Lower leg skin (tissue), 4 donors: ENCODE data around the gene ATF7. TPM values are rescaled to one million over a fixed set of nuclear protein-coding genes. Genes with fewer than 3 reads are reported as not detected.

Experiments used
- DNase-seq, 2 donors: peaks; one replicate each; pipeline ENCODE4 v3.0.0-alpha.2; 2019; ENCODE audit warnings: low spot score in 2 of 2
- H3K4me3 ChIP-seq: fragments of 200-600 bp; sonication (generic); 2 replicates; pipeline ENCODE4 v1.5.1; 2017; ENCODE audit warnings: mild to moderate bottlenecking, low read depth; ENCODE audit not compliant: poor library complexity, severe bottlenecking
- CTCF ChIP-seq, 3 donors: fragments of 450-650 bp; IDR thresholded peaks; one replicate each; pipeline ENCODE4 v1.5.1; 2016; ENCODE audit warnings: antibody characterized with exemption in 3 of 3, mild to moderate bottlenecking in 3 of 3, moderate library complexity in 2 of 3
- POLR2A ChIP-seq, 2 donors: fragments of 450-650 bp; IDR thresholded peaks; one replicate each; pipeline ENCODE4 v1.6.1; 2016 to 2017; ENCODE audit warnings: antibody characterized with exemption in 2 of 2, mild to moderate bottlenecking in 1 of 2, moderate library complexity in 1 of 2
- WGBS, 2 donors: methylation state at CpG; one replicate each; pipeline ENCODE4 v1.1.5; 2018; 5-methylcytosine and 5-hydroxymethylcytosine counted together
- intact Hi-C: fragments of 100-400 bp; cut with DNase I; formaldehyde crosslinking; loops from one replicate; pipeline ENCODE4 v1.15.0; 2023; ENCODE audit warnings: low total_unique reads
- total RNA-seq, 4 donors: library from RNA; depleted of rRNA; stranded (reverse); fragments of >200 nt; gene quantifications; one replicate each; pipeline ENCODE4 v1.1.0, GENCODE V29; 2016

The ATF7 gene
- total RNA-seq, 4 donors from 2014 or later: 25.1 to 34.4 (median 29.0) TPM

DNA sequence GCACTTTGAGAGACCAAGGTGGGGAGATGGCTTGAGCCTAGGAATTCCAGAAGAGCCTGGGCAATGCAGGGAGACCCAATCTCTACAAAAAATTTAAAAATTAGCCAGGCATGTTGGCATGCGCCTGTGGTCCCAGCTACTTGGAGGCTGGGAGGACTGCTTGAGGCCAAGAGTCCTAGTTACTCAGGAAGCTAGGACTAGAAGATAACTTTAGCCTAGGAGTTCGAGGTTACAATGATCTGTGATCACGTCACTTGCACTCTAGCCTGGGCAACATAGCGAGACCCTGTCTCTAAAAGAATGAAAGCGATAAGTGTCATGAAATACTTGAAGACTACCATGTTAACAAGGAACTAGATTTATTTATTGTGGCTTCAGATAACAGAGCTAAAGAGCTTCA is 3.5 kb downstream of the ATF7 start:
- H3K4me3 ChIP-seq: no peak overlapping the region
- TF ChIP-seq POLR2A (IDR thresholded peaks at IDR 0.05) (no peak), CTCF (IDR thresholded peaks at IDR 0.05) (no peak)
- intact Hi-C loops: loop anchor here (10.0 kb wide), 1 partner anchor 52 kb away; the partner anchor contains the start of gene ATP5MC2
- 89 to 90% methylated on average over 5 of the region's 5 CpGs for WGBS, 2 donors
- no peak for DNase-seq

GRCh38 chr12:53618275-53618674 is 7.9 kb downstream of the ATF7 start:
- TF ChIP-seq POLR2A (IDR thresholded peaks at IDR 0.05) (no peak), CTCF (IDR thresholded peaks at IDR 0.05) (no peak)
- no peak for DNase-seq
- H3K4me3 ChIP-seq: no peak overlapping the region
- 4 to 6% methylated on average over 3 of the region's 3 CpGs for WGBS, 2 donors
- intact Hi-C loops: no loop called here

DNA sequence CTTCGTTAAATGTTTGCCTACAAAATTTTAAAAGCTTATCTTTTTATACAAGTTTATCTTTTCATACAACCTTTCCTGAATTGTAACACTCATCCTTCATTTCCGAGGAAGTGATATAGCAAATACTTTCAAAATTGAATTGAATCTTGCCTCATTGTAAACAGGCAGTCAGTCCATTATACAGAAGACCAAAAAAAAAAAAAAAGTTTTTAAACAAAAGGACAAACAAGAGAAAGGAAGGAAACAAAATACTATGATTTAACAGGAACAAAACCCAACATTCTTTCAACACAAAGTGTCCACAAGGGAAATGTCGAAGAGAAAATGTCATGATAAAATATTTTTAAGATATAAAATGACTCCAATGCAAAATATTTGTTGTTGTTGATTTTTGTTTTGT is 8.5 kb downstream of the ATF7 start:
- no peak for DNase-seq
- intact Hi-C loops: no loop called here
- 47 to 50% methylated on average over 3 of the region's 3 CpGs for WGBS, 2 donors
- no peak for TF ChIP-seq POLR2A (IDR thresholded peaks at IDR 0.05)
- TF ChIP-seq CTCF (IDR thresholded peaks at IDR 0.05): no peak
- H3K4me3 ChIP-seq: no peak overlapping the region

DNA sequence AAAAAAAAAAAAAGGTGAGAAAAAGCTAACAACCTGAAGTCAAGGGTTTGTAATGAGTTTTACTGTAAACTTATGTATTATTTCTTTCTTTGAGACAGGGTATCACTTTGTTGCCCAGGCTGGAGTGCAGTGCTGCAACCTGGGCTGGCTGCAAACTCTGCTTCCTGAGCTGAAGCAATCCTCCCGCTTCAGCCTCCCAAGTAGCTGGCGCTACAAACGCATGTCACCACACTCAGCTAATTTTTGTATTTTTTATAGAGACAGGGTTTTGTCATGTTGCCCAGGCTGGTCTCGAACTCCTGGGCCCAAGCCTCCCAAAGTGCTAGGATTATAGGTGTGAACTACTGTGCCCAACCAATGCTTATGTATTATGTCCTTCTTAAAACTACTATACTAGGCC is 9.2 kb downstream of the ATF7 start:
- DNase-seq: no peak
- TF ChIP-seq POLR2A (IDR thresholded peaks at IDR 0.05) (no peak), CTCF (IDR thresholded peaks at IDR 0.05) (no peak)
- intact Hi-C loops: no loop called here
- WGBS, 2 donors: 80 to 84% methylated on average over 4 of the region's 4 CpGs
- no peak overlapping the region for H3K4me3 ChIP-seq

DNA sequence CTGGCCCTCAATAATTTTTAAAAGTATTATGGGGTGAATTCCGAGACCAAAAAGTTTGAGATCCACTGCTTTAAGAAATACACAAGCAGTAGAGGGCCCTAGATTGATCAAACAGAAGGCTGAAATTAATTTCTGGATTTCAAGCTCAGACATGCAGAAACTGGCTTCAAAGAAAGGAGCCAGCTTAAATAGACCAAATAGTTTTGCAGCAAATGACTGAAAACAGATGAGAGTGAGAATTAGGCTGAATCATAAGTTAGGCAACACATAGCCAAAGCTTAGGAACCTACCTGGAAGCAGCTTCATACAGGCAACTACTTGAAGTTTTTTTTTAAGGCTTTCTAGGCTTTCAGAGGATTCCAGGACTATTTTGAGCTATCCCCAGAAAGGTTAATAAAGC is 12.4 kb downstream of the ATF7 start:
- WGBS, 2 donors: 33 to 40% methylated on average over 1 of the region's 1 CpG
- H3K4me3 ChIP-seq: no peak overlapping the region
- DNase-seq: no peak
- no peak for TF ChIP-seq CTCF (IDR thresholded peaks at IDR 0.05)
- TF ChIP-seq POLR2A (IDR thresholded peaks at IDR 0.05): no peak
- intact Hi-C loops: no loop called here

DNA sequence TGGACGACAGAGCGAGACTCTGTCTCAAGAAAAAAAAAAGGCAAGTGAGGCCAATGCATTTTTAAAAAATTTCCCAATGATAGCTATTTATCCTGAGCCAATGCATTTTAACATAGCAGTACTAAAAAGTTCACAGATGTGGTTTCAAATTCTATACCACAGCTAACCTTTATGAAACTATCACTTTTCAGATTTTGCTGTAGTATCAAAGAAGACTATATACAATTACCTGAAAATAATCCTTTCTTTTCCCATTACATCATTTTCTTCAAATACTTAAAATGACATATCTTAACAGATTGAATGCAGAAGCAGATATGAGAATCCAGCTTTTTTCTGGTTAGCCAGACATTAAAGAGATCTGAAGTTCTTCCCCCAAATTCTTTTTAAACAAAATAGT is 13.2 kb downstream of the ATF7 start:
- no peak for DNase-seq
- TF ChIP-seq POLR2A (IDR thresholded peaks at IDR 0.05) (no peak), CTCF (IDR thresholded peaks at IDR 0.05) (no peak)
- intact Hi-C loops: no loop called here
- 68 to 78% methylated on average over 2 of the region's 2 CpGs for WGBS, 2 donors
- no peak overlapping the region for H3K4me3 ChIP-seq
